Eye (tissue), 1 donor: ENCODE results near the gene SYTL3.
A peak's percentile ranks its signal among the peaks of the same experiment; 100 is the strongest.
"Not testable (repeated sequence)": the region's sequence is repeated elsewhere in the genome, so short reads cannot be mapped to it uniquely, and the experiment has no call there.

Experiments used
- DNase-seq: peaks from one replicate; pipeline ENCODE4 v3.0.0-alpha.2; 2015

The SYTL3 gene

GRCh38 chr6:158622545-158623190 is 27.2 kb upstream of the SYTL3 start:
- no peak for DNase-seq

DNA sequence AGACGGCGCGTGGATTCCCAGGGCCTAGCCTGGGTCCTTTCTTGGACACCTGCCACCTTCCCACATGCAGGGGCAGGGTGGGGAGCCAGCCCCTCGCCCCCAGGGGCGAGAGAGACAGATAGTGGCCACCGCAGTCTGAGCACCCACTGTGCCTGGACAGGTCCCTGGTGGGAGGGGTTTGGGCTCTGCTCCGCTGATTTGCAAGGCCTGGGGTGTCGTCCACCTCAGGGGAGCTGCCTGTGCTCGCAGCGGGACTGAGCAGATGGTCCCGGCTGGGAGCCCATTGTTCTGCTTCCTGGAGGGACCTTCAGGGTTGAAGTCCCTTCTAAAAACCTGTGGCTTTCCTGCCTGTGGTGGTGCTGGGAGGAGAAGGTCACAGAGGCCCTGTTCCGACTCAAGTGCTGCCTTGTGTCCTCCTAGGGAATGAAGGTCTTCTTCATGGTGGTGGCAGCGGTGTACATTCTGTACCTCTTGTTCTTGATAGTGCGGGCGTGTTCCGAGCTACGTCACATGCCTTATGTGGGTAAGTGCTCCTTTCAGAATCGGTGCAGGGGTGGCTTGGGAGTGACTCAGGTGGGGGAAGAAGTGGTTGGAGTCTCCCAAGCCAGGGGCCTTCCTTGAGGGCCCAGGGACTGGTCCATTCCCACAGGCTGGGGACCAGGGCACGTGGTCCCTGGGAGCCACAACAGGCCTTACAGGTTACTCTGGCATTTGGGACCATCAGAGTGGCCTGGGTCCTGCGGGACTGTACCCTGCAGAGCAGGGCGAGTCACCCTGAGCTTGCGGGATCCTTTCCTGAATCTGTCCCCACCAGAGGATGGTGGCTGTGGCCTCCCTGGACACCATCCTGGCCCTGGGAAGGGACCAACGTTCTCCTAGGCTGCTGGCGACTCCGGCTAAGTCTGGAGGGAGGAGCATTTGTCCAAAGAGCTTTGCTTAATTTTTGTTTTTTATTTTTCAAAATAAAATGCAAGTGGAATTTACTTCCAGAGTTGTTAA is 24.9 kb upstream of the SYTL3 start:
- DNase-seq, result no peak

DNA sequence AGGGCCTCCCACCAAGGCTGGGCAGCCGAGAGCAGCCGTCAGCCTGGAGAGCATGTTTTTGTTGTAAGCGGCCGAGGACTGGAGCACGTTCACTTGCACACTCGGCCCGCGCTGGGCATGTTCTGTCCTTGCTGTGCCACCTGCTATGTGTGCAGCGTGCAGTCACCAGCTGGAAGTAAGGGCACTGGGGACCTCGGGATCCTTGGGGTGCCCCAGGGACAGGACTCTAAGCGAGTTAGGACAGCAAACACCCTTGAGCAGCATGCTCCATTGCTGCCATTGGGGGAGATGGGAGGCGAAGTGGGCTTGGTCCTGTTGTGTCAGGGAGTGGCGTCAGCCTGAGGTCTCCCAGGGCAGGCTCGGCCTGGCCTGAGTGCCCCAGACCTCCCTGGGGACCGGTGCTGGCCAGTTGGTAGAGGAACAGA is 24.0 kb upstream of the SYTL3 start:
- no peak for DNase-seq

- DNase-seq, result no peak
Observed at GRCh38 chr6:158626360-158627167, 23.3 kb upstream of the SYTL3 start.

DNA sequence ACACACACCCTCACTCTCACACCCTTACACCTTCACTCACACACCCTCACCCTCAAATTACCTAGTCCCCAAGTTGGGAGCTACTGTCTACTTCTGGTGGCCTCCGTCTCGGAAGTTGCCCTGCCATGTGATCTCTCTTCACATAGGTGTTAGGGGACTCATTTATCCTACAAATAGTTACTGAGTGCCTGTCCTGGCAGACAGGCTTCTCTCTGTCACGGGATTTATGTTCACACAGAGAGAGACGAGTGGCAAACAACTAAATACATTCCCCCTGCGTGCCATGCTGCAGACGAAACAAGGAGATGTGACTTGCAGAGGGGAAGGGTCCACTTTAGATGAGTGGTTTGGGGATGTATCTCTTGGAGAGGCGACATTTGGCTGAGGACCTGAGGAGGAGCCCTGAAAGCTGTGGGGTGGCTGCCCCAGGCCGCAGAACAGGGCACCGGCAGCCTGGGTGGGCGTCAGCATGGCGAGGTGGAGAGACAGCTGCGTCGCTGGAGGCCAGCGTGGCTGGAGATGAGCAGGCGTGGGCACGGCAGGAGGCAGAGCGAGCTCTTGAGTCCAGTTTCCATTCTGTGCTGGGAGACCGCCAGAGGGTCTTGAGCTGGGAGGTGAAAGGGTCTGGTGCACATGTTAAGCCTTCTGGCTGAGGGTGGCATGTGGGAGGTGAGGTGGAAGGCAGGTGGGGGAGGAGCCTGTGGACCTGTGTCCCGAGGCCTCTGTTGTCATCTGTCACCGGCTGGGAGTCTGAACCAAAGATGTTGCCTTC is 22.5 kb upstream of the SYTL3 start:
- DNase-seq, result no peak

DNA sequence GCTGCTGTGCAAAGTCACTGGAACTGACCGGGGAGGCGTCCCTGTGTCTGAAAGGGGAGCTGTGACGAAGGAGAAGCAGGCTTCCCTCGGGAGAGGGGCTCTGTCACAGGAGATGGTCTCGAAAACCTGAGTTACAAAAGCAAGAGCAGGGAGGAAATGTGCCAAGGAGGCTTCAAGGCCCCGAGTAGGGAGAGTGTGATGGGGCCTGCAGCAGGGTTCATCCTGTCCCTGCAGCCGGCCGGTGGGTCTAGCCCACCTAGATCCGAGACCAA is 22.0 kb upstream of the SYTL3 start:
- DNase-seq, result no peak

GRCh38 chr6:158628542-158628941 is 21.3 kb upstream of the SYTL3 start:
- no peak for DNase-seq

DNA sequence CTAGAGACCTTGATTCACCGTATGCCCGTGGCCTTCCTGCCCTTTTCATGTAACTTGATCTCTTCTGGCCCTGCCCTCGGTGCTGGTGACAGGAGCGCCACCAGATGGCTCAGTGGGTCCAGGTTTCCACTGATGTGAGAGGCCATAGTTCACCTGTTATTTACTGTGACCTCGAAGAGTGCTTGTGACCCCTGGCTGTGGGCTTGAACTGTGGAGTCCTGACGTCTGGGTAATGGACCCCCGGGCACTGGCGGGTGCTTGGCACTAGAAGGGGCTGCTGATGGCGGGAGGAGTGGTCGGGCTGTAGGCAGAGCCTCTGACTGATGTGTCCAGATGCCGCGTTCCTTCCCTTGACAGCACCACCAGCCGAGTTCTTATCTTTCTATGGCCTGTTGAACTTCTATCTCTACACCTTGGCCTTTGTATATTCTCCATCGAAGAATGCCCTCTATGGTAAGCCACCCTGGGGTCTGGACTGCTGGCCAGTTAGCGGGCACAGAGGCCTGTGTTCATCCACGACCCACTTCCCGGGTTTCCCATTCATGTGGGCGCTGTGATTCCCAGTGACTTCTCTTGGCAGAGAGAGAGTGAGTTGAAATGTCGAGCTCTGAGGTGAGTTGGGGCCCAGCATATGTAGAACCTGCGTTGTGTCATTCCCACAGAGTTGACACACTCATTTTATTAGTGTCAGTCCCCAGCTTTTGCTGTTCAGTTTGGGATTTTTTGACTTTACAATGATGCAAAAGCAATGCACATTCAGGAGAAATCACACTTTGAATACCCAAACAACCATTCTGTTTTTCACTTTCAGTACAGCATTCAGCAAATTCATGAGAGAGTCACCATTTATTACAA is 20.3 kb upstream of the SYTL3 start:
- DNase-seq, result no peak

GRCh38 chr6:158630938-158631616 is 18.8 kb upstream of the SYTL3 start:
- peak; percentile 81 for DNase-seq

GRCh38 chr6:158631678-158632537 is 17.9 kb upstream of the SYTL3 start:
- DNase-seq, result no peak

GRCh38 chr6:158632538-158633119 is 17.2 kb upstream of the SYTL3 start:
- not testable (repeated sequence) for DNase-seq

DNA sequence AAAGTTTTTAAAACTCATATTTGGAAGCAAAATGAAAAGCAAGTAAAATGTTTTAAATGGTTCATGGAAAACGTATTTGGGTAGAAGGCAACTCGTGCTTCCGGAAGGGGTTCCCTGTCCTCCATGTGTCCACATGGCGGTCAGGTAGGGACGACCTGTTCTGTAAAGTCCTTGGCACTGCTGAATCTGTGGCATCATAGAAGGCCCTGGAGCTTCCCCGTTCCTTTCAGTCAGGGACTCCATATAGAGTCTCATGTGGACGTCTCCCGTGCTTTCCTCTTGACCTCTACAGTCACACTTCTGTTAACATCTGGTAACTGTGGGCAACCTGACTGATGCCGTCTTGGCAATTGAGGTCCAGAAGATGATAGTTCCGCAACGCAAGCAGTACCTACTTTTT is 16.7 kb upstream of the SYTL3 start:
- no peak for DNase-seq

DNA sequence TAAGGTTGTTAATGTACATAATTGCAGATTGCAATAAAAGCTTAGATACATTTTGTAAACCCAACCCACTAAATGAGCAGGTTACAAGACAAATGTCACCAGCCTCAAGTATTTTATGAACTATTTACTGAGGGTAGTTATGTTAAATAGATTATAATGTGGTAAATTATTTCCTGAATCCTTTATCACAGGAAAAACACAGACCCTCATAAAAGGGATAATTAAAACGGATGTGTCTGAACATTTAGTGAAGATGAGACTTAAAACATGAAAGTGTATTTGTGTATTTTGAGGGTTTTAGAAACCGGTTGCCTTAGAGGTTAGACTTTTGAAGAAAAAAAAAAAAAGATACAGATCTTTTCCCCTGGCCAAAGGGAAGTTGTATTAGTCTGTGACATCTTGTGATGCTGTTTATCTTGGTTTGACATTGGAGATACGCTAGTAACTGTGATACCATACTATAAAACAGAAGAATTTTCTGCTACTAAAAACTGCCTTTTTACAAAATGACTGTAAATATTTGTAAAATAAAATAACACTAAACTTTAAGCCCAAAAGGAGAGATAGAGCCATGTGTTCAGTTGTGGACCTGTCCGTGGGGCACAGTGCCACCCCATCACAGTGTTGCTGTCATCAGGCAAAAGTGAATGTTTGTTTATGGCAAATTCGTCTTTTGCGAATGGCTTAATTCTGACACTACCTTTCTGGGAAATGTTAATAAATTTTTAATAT is 15.0 kb upstream of the SYTL3 start:
- no peak for DNase-seq

GRCh38 chr6:158635427-158636073 is 14.3 kb upstream of the SYTL3 start:
- no peak for DNase-seq

GRCh38 chr6:158636778-158637177 is 13.1 kb upstream of the SYTL3 start:
- DNase-seq, result no peak

DNA sequence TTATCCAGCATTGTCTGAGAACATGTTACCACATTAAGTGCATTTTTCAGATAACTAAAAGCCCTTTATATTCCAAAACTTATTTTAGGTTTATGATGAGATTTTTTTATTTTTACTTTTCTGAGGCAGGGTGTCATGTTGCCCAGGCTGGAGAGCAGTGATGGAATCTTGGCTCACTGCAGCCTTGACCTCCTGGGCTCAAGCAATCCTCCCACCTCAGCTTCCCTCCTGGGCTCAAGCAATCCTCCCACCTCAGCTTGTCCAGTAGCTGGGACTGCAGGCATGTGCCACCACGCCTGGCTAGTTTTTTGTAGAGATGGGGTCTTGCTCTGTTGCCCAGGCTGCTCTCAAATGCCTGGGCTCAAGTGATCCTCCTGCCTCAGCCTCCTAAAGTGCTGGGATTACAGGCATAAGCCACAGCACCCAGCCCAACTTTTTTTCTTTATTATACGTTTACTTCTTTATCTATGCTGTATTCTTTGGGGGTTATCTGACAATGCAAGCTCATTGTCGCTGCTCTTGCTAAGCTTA is 11.5 kb upstream of the SYTL3 start:
- DNase-seq, result no peak

DNA sequence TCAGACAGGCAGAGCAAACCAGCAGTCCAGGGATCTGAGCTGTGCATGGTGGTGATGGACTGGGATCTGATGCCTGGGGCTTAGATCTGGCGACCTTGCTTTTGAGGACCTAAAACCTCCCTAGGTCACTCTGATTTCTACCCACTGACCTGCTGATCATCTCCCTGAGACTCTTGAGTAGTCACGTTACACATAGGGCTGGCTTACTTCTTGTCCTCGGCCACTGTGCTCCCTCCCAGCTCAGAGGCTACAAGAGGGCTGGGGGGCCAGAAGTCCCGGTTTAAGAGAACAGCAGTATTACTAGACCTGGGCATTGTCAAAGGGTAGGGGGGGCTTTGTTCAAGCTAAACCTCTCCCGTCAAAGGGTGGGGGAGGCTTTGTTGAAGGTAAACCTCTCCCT is 10.8 kb upstream of the SYTL3 start:
- no peak for DNase-seq

DNA sequence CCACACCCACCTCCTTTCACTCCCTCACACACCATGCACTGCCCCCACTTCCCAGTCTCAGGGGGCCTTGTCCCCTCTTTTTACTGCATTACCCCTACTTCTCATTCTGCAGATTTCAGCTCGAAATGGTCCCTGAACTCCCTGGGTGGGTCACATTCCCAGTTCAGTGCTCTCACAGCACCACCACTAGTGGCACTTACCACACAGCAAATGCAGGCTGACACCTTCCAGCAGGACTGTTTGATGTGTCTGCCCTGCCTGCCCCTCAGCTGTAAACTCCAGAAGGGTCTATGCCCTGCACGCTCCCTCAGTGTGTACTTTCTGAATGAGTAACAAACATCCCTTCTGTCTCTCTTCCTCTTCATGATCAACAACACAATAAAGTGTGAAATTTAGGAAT is 9.3 kb upstream of the SYTL3 start:
- DNase-seq, result no peak
